OCI-LY7 (cell line): ENCODE measurements around the gene RAET1E.

Experiments used
- EZH2phosphoT487 ChIP-seq: fragments of 200-600 bp; sonication (generic); IDR thresholded peaks from 2 replicates; pipeline ENCODE4 v1.6.1; 2018; ENCODE audit warnings: low read depth, borderline replicate concordance, mild to moderate bottlenecking, mixed run types, antibody characterized with exemption, low read length, moderate library complexity, mixed read lengths
- TF ChIP-seq, protein P1 (sequence below): fragments of 200-600 bp; sonication (generic); conservative IDR thresholded peaks from 2 replicates; pipeline ENCODE4 v1.5.1; 2014; ENCODE audit warnings: mild to moderate bottlenecking, antibody characterized with exemption, low read length, moderate library complexity, mixed read lengths

- TF ChIP-seq, protein P1, sequence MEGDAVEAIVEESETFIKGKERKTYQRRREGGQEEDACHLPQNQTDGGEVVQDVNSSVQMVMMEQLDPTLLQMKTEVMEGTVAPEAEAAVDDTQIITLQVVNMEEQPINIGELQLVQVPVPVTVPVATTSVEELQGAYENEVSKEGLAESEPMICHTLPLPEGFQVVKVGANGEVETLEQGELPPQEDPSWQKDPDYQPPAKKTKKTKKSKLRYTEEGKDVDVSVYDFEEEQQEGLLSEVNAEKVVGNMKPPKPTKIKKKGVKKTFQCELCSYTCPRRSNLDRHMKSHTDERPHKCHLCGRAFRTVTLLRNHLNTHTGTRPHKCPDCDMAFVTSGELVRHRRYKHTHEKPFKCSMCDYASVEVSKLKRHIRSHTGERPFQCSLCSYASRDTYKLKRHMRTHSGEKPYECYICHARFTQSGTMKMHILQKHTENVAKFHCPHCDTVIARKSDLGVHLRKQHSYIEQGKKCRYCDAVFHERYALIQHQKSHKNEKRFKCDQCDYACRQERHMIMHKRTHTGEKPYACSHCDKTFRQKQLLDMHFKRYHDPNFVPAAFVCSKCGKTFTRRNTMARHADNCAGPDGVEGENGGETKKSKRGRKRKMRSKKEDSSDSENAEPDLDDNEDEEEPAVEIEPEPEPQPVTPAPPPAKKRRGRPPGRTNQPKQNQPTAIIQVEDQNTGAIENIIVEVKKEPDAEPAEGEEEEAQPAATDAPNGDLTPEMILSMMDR, result no peak
- no peak for TF ChIP-seq EZH2phosphoT487
Observed at GRCh38 chr6:149925253-149925973, 27.5 kb upstream of the RAET1E start.
